Parathyroid adenoma (tissue), 2 donors: Measurements from ENCODE around the gene C16orf86.
A peak's percentile ranks its signal among the peaks of the same experiment; 100 is the strongest.

Experiments
- H2AFZ ChIP-seq: fragments of 300-600 bp; sonication (generic); one replicate; pipeline ENCODE4 v1.7.0; 2017; ENCODE audit warnings: antibody characterized with exemption, mild to moderate bottlenecking
- H3K27ac ChIP-seq: fragments of 300-600 bp; sonication (generic); one replicate; pipeline ENCODE4 v1.7.0; 2017
- H3K27me3 ChIP-seq: fragments of 300-600 bp; sonication (generic); one replicate; pipeline ENCODE4 v1.7.0; 2017; ENCODE audit warnings: low read length; ENCODE audit not compliant: control insufficient read depth, insufficient read depth
- H3K36me3 ChIP-seq: fragments of 300-600 bp; sonication (generic); one replicate; pipeline ENCODE4 v1.7.0; 2017; ENCODE audit warnings: low read length; ENCODE audit not compliant: control insufficient read depth, insufficient read depth
- H3K4me1 ChIP-seq: fragments of 300-600 bp; sonication (generic); one replicate; pipeline ENCODE4 v1.7.0; 2017; ENCODE audit warnings: control low read depth
- H3K4me2 ChIP-seq: fragments of 300-600 bp; sonication (generic); one replicate; pipeline ENCODE4 v1.7.0; 2017; ENCODE audit warnings: low read length
- H3K4me3 ChIP-seq: fragments of 300-600 bp; sonication (generic); one replicate; pipeline ENCODE4 v1.7.0; 2017; ENCODE audit warnings: low read depth, low read length
- H3K79me2 ChIP-seq: fragments of 300-600 bp; sonication (generic); one replicate; pipeline ENCODE4 v1.7.0; 2017; ENCODE audit warnings: control low read depth
- H3K9ac ChIP-seq: fragments of 300-600 bp; sonication (generic); one replicate; pipeline ENCODE4 v1.7.0; 2017; ENCODE audit warnings: mild to moderate bottlenecking
- H3K9me3 ChIP-seq: fragments of 300-600 bp; sonication (generic); one replicate; pipeline ENCODE4 v1.7.0; 2017; ENCODE audit warnings: low read length; ENCODE audit not compliant: control insufficient read depth
- CTCF ChIP-seq: fragments of 300-600 bp; sonication (generic); IDR thresholded peaks from one replicate; pipeline ENCODE4 v1.7.0; 2017; ENCODE audit warnings: antibody characterized with exemption, mild to moderate bottlenecking
- donor health status: primary hyperparathyroidism.

Gene C16orf86

GRCh38 chr16:67666559-67667452, at the start of gene C16orf86, which contains the start of gene ENKD1:
TSS of gene C16orf86 (plus strand) at chr16:67666814. CDS start at chr16:67666971, 157 bp downstream.
TSS of gene ENKD1 (minus strand) at chr16:67666750. CDS start at chr16:67666442, 308 bp downstream.
- H3K9ac ChIP-seq, result peak within 1 kb of the TSS; percentile 97
- H2AFZ ChIP-seq, result peak within 1 kb of the TSS; percentile 99
- H3K36me3 ChIP-seq, result no peaks in the 10 kb centered on the region
- no peak for TF ChIP-seq CTCF
- no peaks in the 10 kb centered on the region for H3K27me3 ChIP-seq
- H3K4me3 ChIP-seq, result peak within 1 kb of the TSS; percentile 84
- H3K9me3 ChIP-seq, result no peaks in the 10 kb centered on the region
- no peaks in the 10 kb centered on the region for H3K79me2 ChIP-seq
- H3K27ac ChIP-seq, result peak within 1 kb of the TSS; percentile 90
- peak within 1 kb of the TSS; percentile 92 for H3K4me2 ChIP-seq
- H3K4me1 ChIP-seq, result peaks cover 17% of the 10 kb centered on the region

GRCh38 chr16:67628216-67628615, 38.4 kb upstream of the C16orf86 start:
- no peaks in the 10 kb centered on the region for H3K36me3 ChIP-seq

GRCh38 chr16:67632415-67633172, 34.0 kb upstream of the C16orf86 start:
- no peak overlapping the region for H2AFZ ChIP-seq
- H3K9ac ChIP-seq, result no peak overlapping the region
- TF ChIP-seq CTCF, result no peak
- H3K27me3 ChIP-seq, result no peaks in the 10 kb centered on the region
- no peak overlapping the region for H3K4me3 ChIP-seq
- H3K27ac ChIP-seq, result peak overlapping the region; percentile 42
- H3K4me1 ChIP-seq, result peaks cover 6% of the 10 kb centered on the region
- H3K9me3 ChIP-seq, result no peaks in the 10 kb centered on the region
- no peaks in the 10 kb centered on the region for H3K79me2 ChIP-seq
- H3K36me3 ChIP-seq, result no peaks in the 10 kb centered on the region
- no peak overlapping the region for H3K4me2 ChIP-seq

More at GRCh38 chr16:67628216-67628615, 38.4 kb upstream of the C16orf86 start:
- Histone ChIP-seq H3K4me3 (no peak overlapping the region), H2AFZ (no peak overlapping the region), H3K9ac (no peak overlapping the region), H3K9me3 (no peaks in the 10 kb centered on the region), H3K27ac (no peak overlapping the region), H3K4me2 (no peak overlapping the region), H3K79me2 (no peaks in the 10 kb centered on the region), H3K4me1 (peaks cover 5% of the 10 kb centered on the region), H3K27me3 (no peaks in the 10 kb centered on the region)
- TF ChIP-seq CTCF, result no peak

GRCh38 chr16:67636713-67637112, 29.9 kb upstream of the C16orf86 start:
- TF ChIP-seq CTCF, result no peak
- H3K9me3 ChIP-seq, result no peaks in the 10 kb centered on the region
- H3K27me3 ChIP-seq, result no peaks in the 10 kb centered on the region
- no peaks in the 10 kb centered on the region for H3K79me2 ChIP-seq
- no peak overlapping the region for H3K27ac ChIP-seq
- peaks cover 6% of the 10 kb centered on the region for H3K4me1 ChIP-seq
- no peak overlapping the region for H3K4me2 ChIP-seq
- no peak overlapping the region for H3K4me3 ChIP-seq
- H3K9ac ChIP-seq, result no peak overlapping the region
- no peaks in the 10 kb centered on the region for H3K36me3 ChIP-seq
- H2AFZ ChIP-seq, result no peak overlapping the region
